ENCODE data around the gene ARSG.

The ARSG gene

DNA sequence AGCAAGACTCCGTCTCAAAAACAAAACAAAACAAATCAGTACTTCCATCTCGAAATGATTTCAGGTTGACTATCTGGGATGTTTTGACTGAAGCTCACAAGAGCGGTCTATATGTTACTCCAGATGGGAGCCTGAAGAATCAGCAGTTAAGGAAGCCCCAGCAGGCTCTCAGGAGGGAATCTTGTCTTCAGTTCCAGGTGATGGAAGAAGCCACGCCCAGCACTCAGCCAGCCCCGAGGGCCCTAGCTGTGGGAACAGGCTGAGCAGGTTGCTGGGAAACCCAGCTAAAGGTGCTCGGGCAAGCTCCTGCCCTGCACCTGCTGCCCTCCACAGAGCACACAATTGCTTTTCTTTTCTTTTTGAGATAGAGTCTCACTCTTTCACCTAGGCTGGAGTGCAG lies 133.6 kb downstream of the ARSG start:
- TF ChIP-seq, protein P1, sequence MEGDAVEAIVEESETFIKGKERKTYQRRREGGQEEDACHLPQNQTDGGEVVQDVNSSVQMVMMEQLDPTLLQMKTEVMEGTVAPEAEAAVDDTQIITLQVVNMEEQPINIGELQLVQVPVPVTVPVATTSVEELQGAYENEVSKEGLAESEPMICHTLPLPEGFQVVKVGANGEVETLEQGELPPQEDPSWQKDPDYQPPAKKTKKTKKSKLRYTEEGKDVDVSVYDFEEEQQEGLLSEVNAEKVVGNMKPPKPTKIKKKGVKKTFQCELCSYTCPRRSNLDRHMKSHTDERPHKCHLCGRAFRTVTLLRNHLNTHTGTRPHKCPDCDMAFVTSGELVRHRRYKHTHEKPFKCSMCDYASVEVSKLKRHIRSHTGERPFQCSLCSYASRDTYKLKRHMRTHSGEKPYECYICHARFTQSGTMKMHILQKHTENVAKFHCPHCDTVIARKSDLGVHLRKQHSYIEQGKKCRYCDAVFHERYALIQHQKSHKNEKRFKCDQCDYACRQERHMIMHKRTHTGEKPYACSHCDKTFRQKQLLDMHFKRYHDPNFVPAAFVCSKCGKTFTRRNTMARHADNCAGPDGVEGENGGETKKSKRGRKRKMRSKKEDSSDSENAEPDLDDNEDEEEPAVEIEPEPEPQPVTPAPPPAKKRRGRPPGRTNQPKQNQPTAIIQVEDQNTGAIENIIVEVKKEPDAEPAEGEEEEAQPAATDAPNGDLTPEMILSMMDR (IDR thresholded peaks at IDR 0.05; ENCODE audit: low read depth, low read length, missing control alignments): no peak
- H3K4me3 ChIP-seq (ENCODE audit: low read depth, low read length): no peak overlapping the region
- DNase-seq (ENCODE audit: low read depth): no peak

DNA sequence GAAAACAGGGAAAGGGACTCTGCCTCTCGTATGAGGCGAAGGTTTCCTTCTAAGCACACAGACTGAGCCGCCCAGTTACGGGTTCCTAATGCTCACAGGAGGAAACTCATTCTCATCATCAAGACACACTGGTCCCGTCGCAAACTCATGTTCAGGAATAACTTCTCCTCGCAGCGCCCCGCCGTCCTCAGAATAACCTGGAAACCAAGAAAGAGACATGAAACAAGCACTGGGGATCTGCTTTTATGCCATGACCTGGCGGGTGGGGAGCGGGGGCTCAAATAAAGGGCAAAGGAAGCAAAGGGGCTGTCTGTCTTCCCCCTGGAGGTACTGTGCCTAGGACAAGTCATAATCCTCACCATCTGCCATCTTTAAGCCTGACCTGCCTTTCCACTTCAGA lies 134.7 kb downstream of the ARSG start:
- TF ChIP-seq, protein P1 (IDR thresholded peaks at IDR 0.05; ENCODE audit: low read depth, low read length, missing control alignments): no peak
- no peak for DNase-seq (ENCODE audit: low read depth)
- no peak overlapping the region for H3K4me3 ChIP-seq (ENCODE audit: low read depth, low read length)

DNA sequence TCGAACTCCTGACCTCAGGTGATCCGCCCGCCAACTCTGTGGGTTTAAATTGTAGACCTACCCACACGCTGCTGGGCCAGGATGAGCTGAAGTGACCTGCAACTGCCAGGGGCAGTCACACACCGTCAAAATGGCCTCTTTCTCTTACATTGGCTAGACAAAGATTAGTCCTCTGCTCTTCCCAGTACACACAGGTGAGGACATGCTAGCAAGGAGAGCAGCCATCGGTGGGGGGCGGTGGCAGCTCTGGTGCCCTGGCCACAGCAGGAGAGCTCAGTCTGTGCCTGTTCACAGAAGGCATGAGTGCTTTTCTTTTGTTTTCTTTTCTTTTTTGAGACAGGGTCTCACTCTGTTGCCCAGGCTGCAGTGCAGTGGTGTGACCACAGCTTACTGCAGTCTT lies 136.3 kb downstream of the ARSG start:
- TF ChIP-seq, protein P1 (IDR thresholded peaks at IDR 0.05; ENCODE audit: low read depth, low read length, missing control alignments): no peak
- no peak overlapping the region for H3K4me3 ChIP-seq (ENCODE audit: low read depth, low read length)
- no peak for DNase-seq (ENCODE audit: low read depth)

DNA sequence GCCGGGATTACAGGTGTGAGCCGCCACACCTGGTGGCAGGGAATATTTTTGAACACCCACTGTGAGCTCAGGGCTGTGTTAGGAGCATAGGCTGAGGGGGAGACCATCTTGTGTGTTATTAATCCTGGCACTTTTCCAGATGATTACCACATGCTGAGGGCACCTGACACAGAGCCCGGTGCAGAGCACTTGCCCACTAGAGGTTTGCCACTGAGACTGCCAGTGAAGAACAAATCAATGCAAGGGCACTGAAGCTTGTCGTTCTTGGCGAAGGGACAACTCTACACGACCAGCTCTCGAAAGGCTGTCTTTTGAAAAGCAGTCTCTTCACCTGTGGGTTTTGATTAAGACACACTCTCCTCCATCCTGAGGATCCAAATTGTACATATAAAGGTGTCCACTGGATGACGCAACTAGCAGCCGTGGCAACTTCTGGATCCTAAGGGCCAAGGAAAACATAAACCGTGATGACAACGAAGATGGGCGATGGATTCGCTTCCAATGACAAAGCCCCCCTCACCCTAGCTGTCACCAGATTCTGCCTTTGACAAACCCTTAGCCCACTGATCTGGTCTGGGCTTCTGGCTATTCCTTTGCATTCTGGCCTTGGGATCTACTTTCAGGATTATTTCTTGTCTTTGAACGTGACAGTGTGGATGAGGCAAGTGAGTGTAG lies 137.3 kb downstream of the ARSG start:
- DNase-seq (ENCODE audit: low read depth): no peak
- no peak overlapping the region for H3K4me3 ChIP-seq (ENCODE audit: low read depth, low read length)
- TF ChIP-seq, protein P1 (IDR thresholded peaks at IDR 0.05; ENCODE audit: low read depth, low read length, missing control alignments): no peak

DNA sequence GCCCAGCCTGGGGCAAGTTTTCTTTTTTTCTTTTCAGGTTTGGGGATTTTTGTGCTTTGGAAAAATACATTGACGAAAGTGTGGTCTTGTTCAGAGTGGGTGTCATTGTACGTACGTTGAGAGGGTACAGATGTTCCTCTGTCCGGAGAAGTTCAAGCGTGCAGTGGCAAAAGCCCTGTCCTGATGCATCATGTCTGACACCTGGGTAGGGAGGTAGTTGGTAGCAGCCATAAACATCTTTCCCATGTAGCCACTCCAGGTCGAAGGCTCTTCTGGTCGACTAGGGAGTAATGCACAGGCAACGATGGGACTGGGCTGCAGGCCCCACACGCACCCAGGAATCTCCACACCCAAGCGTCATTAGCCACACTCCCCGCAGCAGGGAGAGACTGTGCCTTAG lies 138.6 kb downstream of the ARSG start:
- H3K4me3 ChIP-seq (ENCODE audit: low read depth, low read length): no peak overlapping the region
- TF ChIP-seq, protein P1 (IDR thresholded peaks at IDR 0.05; ENCODE audit: low read depth, low read length, missing control alignments): no peak
- DNase-seq (ENCODE audit: low read depth): no peak

DNA sequence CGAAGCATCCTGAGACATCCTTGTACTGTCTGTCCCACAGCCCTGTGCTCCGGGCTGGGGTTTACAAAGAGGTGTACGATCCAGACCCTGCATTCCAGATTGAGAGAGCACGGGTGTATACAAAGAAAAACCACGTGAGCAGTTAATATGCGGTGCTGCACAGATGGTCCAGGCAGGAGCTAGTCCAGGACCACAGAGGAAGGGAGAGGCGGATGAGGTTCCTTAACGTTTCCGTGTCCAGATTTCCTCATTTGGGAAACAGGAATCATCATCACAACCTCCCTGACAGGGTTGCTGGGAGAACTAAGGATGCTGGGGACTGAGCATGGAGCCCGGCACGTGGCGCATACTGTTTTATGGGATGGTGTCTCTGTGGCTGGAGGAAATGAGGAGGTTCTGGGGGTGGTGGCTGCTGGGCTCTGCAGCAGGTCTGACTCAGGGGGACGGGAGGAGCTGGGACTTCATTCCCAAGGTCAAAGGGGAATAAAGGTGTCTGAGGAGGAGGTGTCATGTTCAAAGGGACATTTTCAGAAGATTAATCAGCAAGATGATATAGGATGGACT lies 139.8 kb downstream of the ARSG start:
- TF ChIP-seq, protein P1 (IDR thresholded peaks at IDR 0.05; ENCODE audit: low read depth, low read length, missing control alignments): no peak
- no peak for DNase-seq (ENCODE audit: low read depth)
- no peak overlapping the region for H3K4me3 ChIP-seq (ENCODE audit: low read depth, low read length)

DNA sequence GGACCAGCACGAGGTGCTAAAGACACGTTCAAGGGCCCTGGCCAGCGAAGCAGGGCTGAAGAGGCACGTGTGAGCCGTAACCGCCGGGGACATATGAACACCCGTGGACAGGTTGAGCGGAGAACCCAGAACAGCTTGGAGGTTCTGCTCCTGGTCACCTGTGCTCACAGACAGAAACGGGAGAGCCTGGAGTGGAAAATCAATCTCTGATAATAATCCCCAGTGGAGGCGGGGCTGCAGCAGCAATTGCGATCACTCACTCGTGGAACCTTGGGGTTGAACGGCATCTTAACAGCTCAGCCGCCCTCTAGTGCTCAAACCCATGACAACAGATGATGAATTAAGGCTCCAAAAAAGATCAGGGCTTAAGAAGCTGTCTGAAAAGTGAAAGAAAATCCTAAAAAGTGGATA lies 140.4 kb downstream of the ARSG start:
- TF ChIP-seq, protein P1 (IDR thresholded peaks at IDR 0.05; ENCODE audit: low read depth, low read length, missing control alignments): peak; percentile 46
- H3K4me3 ChIP-seq (ENCODE audit: low read depth, low read length): no peak overlapping the region
- no peak for DNase-seq (ENCODE audit: low read depth)

Measured in GM12864 (cell line).